Thoracic aorta (tissue), 2 donors: Measurements from ENCODE around the gene CMTM4. TPM values are rescaled to one million over a fixed set of nuclear protein-coding genes. Genes with fewer than 3 reads are reported as not detected.

Source experiments
- ATAC-seq: fragments of 150-250 bp; one replicate; pipeline ENCODE4 v1.8.0; 2017; ENCODE audit warnings: low read depth; ENCODE audit not compliant: insufficient number of reproducible peaks, low FRiP score
- DNase-seq: peaks from one replicate; pipeline ENCODE4 v3.0.0-alpha.2; 2020; ENCODE audit warnings: low spot score
- H3K27ac ChIP-seq, 2 donors: fragments of 200-600 bp; sonication (generic); 1 replicate in 1 of 2; 2 replicates in 1 of 2; pipeline ENCODE4 v1.5.1; 2016; ENCODE audit warnings: mild to moderate bottlenecking in 2 of 2, moderate library complexity in 2 of 2
- H3K27me3 ChIP-seq: fragments of 200-600 bp; sonication (generic); replicated peaks from 2 replicates; pipeline ENCODE4 v1.6.0; 2016; ENCODE audit warnings: mild to moderate bottlenecking; ENCODE audit not compliant: insufficient read depth
- H3K36me3 ChIP-seq: fragments of 200-600 bp; sonication (generic); one replicate; pipeline ENCODE4 v1.5.1; 2016
- H3K4me1 ChIP-seq, 2 donors: fragments of 200-600 bp; sonication (generic); 1 replicate in 1 of 2; 2 replicates in 1 of 2; pipeline versions ENCODE4 v1.5.1 to v1.6.0; 2016; ENCODE audit warnings: low read depth in 2 of 2, mild to moderate bottlenecking in 1 of 2; ENCODE audit not compliant: control insufficient read depth in 1 of 2
- H3K4me3 ChIP-seq: fragments of 200-600 bp; sonication (generic); 2 replicates; pipeline ENCODE4 v1.5.1; 2016; ENCODE audit warnings: mild to moderate bottlenecking
- H3K9me3 ChIP-seq: fragments of 200-600 bp; sonication (generic); 2 replicates; pipeline ENCODE4 v1.5.1; 2016
- CTCF ChIP-seq: fragments of 200-600 bp; sonication (generic); IDR thresholded peaks from one replicate; pipeline ENCODE4 v1.5.1; 2019; ENCODE audit warnings: antibody characterized with exemption
- total RNA-seq, 2 donors: library from RNA; depleted of rRNA; stranded (reverse); fragments of >200 nt; gene quantifications; one replicate each; pipeline versions ENCODE4 v1.1.0 to v1.2.3, GENCODE V29; 2016

Gene CMTM4
- total RNA-seq, 2 donors from 2014 or later = 12.0 to 25.7 TPM

GRCh38 chr16:66660422-66661209, 35.9 kb downstream of the CMTM4 start:
- Histone ChIP-seq H3K27ac (peak overlapping the region in 1 of 2 donors; percentile 59), H3K4me3 (peak overlapping the region; percentile 4), H3K27me3 (no peaks in the 10 kb centered on the region), H3K36me3 (no peaks in the 10 kb centered on the region), H3K4me1 (peaks cover 10 to 26% of the 10 kb centered on the region in 2 donors), H3K9me3 (no peaks in the 10 kb centered on the region)
- TF ChIP-seq CTCF = peak; percentile 7
- DNase-seq (peak; percentile 28), ATAC-seq (peak; percentile 34)

- Histone ChIP-seq H3K36me3 (no peaks in the 10 kb centered on the region), H3K27ac (no peak overlapping the region), H3K4me3 (no peak overlapping the region), H3K4me1 (peaks cover 10 to 26% of the 10 kb centered on the region in 2 donors), H3K9me3 (no peaks in the 10 kb centered on the region), H3K27me3 (no peaks in the 10 kb centered on the region)
- DNase-seq (no peak), ATAC-seq (no peak)
- no peak for TF ChIP-seq CTCF
Observed at GRCh38 chr16:66658860-66659190, 37.7 kb downstream of the CMTM4 start.

GRCh38 chr16:66658143-66658859, 38.2 kb downstream of the CMTM4 start:
- DNase-seq = no peak
- no peaks in the 10 kb centered on the region for H3K36me3 ChIP-seq
- no peak overlapping the region for H3K27ac ChIP-seq
- no peak for TF ChIP-seq CTCF
- H3K9me3 ChIP-seq = no peaks in the 10 kb centered on the region
- no peak overlapping the region for H3K4me3 ChIP-seq
- ATAC-seq = no peak
- H3K4me1 ChIP-seq = peaks cover 10 to 26% of the 10 kb centered on the region in 2 donors
- H3K27me3 ChIP-seq = no peaks in the 10 kb centered on the region

- no peak overlapping the region for H3K4me3 ChIP-seq
- H3K4me1 ChIP-seq = peaks cover 4 to 15% of the 10 kb centered on the region in 2 donors
- H3K9me3 ChIP-seq = no peaks in the 10 kb centered on the region
- DNase-seq (no peak), ATAC-seq (no peak)
- no peak for TF ChIP-seq CTCF
- H3K27ac ChIP-seq = no peak overlapping the region
- H3K27me3 ChIP-seq = no peaks in the 10 kb centered on the region
- no peaks in the 10 kb centered on the region for H3K36me3 ChIP-seq
Observed at GRCh38 chr16:66656547-66656946, 40.0 kb downstream of the CMTM4 start.

- DNase-seq = no peak
Observed at GRCh38 chr16:66653581-66654350, 42.8 kb downstream of the CMTM4 start.

More at GRCh38 chr16:66653581-66654350, 42.8 kb downstream of the CMTM4 start:
- Histone ChIP-seq H3K9me3 (no peaks in the 10 kb centered on the region), H3K4me3 (no peak overlapping the region), H3K36me3 (no peaks in the 10 kb centered on the region), H3K27me3 (no peaks in the 10 kb centered on the region), H3K4me1 (peaks cover 3 to 10% of the 10 kb centered on the region in 2 donors), H3K27ac (no peak overlapping the region)
- TF ChIP-seq CTCF = no peak
- ATAC-seq = no peak
